Stimulated activated CD4-positive, alpha-beta T cell treated with anti-CD3 and anti-CD28 coated beads, Interleukin-2, amount 100 ng/mL, for 48 hours (primary cell): ENCODE data around the gene STON2.

ENCODE experiments used
- DNase-seq, 2 donors: peaks; one replicate each; pipeline ENCODE4 v3.0.0-alpha.2; 2020

STON2 gene

DNA sequence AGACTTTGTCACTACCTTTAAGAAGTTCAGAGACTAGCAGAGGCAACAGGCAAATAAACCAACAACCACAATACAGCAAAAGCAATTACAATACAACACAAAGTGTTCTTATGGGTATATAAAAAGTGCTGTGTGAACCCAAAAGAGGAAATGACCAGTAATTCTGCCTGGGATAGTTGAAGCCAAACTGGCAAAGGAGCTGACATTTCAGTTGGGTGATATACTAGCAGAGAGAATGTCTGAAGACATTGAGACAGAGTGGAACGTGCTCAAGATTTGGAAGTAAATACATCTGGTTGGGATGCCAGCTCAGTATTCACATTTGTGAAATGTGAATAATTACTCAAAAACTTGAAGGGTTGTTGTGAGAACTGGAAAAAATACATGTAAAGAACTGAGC is 98.8 kb downstream of the STON2 start:
- DNase-seq, result no peak

DNA sequence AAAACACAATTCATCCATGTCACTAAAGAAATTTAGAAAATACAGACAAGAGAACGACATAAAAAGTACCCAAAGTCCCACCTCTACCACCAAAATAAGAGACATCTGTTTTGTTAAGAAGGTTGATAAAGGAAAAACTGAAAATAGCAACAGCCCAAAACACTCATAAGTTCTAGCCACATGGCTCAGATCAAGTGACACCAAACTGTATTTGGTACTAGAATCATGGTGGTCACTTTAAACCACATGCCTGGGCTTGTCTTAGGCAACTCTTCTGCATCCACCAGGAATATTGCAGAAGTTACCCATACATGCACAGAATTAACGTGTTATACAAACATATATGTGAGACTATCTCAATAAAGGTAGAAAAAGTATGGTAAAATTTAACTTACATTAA is 101.2 kb downstream of the STON2 start:
- DNase-seq, result no peak

DNA sequence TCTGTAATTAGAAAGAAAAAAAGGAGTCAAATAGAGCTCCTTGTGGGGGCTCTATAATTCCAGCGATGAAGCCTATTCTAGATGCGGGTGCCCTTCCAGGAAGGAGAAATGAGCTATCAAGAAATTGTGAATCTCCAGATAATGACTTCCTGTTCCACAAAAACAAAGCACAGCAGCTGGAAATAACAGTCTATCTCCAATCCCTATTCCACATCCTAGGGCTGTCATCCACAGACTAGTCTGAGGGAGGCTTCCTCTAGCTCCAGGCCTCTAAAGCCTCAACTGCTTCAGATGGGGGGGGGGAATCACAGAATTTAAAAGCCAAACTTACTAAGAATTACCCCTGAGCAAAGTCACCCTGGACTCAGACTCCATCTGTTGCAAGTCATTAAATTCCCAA is 102.0 kb downstream of the STON2 start:
- no peak for DNase-seq

DNA sequence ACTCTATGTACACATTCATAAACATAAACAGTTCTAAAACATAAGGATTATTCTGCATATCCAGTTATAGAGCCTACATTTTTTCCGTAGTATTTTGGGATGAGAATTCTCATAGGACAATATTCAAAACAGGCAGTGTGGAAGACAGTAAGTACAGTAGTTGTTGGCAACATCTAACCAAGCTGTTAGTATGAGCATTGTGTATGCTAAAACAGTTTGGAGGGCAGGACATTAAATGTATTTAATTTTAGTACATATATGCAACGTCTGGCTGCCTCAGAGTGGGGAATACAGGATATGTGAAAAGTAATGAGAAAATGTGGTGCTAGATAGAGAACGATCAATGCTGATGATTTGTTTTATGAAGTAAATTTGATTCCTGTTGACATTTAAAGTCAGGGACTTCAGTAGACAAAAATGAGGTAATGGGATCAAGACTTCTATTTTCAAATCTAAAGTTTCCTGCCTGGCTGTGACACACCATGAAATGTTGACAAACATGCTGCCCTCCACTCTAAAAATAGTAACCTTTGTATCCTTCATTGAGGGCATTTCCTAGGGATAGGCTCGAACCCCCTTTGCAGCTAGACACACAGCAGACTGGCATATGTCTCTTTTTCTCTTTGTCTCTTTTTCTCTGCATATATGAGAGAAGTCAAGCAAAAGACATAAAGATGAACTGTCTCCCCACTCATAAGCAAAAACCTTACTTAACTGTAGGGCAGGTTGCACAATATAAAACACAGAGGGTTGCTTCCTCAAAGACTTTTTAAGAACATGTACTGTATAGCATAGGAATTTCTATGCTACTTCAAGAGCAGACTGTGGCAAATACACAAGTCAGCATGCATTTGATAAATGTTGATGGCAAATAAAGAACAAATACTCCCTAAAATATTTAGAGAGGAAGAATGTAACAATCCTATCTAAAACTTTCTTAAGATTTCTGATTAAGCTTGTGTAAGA is 103.9 kb downstream of the STON2 start:
- no peak for DNase-seq

DNA sequence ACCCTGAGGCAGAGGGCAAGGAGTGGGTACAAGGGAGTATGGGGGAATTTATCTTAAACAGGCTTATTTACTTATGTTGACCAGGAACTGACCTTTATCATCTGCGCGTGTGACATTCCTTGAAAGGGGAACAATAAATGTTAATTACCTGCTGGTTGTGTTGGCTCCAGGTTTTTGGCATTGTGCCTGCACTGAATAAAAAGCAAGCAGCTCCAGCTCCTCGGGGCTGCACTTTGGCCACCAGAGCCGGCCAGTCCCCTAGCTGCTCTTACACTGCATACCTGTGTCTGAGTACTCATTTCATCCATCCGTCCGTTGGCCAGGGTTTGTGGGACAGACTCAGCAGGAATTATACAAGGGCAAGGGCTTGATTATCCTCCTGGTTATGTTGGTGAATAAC is 110.6 kb downstream of the STON2 start:
- no peak for DNase-seq

DNA sequence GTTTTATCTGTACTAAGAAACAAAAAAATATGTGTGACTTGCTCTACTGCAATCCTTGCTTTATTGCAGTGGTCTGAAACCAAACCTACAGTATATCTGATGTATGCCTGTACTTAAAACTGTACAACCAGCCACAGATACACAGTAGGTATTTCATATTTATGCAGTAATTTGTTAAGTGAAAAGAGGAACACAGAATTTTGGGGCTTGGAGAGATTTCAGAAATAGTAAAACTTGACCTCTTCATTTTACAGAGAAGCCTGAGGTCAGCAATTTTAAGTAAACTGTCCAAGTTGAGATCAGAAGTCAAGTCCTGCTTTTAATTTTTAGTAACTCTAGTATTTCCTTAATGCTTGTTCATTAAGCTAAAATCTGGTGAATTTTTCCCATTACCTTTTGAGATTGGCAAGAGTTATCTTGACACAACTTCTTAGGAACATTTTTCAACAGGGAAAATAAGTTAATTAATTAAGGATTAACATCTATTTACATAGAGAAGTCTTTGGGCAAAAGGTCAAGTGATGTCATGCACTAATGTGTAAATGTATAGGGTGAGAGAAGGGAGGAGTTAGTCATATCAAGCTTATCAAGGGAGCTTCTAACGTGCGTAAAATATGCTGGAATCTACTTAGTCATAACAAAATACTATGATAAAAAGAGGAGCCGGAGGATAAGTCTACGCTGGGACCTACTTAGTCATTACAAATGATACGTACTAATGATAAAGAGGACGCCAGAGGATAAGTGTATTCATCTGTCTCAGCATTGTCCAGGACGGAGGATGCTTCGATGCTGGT is 113.4 kb downstream of the STON2 start:
- DNase-seq, result no peak

DNA sequence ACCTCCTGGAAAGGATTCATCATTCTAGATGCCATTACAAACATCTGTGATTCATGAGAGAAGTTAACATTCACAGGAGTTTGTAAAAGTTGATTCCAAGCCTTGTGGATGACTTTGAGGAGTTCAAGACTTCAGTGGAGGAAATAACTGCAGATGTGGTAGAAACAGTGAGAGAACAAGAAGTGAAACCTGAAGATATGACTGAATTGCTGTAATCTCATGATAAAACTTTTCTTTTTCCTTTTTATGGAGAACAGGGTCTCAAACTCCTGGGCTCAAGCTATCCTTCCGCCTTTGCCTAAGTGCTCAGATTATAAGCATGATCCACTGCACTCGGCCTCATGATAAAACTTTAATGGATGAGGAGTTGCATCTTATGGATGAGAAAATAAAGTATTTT is 114.9 kb downstream of the STON2 start:
- DNase-seq, result no peak

DNA sequence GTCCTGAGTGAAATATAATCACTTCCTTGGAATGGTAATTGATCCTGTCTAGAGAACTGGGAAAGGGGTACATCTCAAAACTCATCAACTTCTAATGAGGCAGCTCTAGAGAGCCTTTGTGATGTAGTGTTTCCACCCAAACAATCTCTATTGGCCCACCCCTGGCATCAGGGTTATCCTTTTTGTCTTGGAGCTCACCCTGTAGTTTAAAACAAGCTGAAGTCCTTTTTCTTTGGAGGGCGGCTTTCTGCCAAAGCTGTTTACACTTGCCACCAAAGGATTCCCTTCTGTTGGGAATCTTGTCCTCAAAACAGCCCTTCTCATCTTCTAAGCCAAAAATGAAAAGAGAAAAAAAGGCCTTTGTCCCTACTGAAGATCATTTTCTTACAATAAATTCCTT is 118.8 kb downstream of the STON2 start:
- DNase-seq, result no peak

DNA sequence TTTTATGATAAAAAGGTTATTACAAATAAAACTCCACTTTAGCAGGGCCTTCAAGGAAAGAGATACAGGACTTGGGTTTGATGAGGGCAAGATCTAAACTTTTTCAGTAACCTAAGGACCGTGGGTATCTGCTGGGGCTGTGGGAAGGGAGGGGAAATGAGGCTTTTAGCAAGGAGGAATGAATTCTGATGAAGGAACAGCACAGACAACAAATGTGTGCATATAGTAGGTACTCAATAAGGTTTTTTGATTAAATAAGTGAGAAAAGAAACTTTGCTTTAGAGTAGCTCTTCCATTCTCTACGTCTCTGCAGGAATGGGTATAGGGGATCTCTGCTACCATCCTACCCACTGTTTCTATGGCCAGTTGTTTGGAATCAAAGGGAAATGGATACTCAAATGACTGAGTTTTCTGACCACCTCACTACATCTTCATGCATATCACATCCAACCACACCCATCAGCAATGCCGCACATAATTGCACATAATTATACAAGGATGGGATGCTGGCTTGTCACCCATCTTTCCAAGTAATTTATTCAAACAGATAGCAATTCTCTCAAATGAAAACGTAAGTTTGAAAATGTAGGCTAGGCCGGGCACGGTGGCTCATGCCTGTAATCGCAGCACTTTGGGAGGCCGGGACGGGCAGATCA is 119.9 kb downstream of the STON2 start:
- no peak for DNase-seq

DNA sequence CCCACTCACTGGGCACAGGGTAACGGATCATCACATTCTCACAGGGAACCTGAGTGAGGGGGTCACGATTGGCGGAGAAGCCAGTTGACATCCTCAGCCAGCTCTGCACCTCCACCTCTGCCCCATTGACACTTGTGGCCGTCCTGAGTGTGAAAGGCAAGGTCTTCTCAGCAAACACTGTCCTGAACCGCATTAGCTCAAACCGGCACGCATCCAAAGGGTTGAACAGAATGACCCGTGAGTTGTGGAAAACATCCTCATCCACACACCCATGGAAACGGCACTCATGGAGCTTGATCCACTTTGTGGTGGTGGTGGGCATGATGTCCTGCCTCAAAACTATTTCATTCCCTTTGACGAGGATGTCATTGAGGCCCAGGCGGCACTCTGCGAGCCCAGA is 123.0 kb downstream of the STON2 start:
- no peak for DNase-seq

DNA sequence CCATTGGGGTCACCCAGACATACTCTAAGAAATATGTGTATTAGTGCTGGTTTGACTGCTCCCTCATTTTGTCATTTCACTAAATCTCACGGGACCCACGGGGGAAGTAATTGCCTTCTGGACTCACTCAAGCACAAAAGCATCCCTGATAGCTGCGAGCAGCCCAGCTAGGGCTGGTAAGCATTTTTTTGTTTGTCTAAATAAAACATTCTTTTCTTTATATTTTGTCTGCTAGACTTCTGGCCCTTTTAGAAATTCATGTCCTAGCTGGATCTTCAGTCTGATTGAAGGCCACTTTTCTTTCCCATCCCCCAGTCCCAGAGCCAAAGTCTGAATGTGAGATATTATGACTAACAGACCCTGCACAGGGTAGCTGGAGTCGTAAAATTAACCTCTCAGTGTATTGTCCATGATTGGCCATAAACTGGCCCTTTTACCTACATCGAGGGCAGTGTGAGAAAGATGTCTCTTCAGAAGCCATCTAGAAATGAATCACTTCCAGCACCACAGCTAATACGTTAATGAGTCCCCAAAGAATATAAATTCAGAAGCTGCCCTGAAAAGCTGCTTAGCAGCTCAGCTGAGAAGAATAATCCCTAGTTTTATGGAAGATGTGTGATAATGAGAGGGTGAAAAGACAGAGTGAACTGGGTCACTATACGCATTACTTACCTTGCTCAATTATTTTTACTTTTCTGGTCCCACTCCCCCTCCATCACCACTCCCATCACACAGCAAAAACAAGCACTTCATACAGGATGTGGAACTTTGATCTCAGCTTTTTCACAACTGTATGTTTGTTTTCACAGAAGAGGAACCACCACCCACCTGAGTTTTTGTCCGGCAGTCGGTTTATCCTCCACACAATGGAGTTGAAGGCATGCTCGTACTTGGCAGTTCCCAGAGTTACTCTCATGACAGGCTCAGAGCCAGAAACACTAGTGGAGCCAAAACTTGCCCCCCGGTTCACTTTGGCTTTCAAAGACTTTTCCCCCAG is 123.8 kb downstream of the STON2 start:
- DNase-seq, result no peak

DNA sequence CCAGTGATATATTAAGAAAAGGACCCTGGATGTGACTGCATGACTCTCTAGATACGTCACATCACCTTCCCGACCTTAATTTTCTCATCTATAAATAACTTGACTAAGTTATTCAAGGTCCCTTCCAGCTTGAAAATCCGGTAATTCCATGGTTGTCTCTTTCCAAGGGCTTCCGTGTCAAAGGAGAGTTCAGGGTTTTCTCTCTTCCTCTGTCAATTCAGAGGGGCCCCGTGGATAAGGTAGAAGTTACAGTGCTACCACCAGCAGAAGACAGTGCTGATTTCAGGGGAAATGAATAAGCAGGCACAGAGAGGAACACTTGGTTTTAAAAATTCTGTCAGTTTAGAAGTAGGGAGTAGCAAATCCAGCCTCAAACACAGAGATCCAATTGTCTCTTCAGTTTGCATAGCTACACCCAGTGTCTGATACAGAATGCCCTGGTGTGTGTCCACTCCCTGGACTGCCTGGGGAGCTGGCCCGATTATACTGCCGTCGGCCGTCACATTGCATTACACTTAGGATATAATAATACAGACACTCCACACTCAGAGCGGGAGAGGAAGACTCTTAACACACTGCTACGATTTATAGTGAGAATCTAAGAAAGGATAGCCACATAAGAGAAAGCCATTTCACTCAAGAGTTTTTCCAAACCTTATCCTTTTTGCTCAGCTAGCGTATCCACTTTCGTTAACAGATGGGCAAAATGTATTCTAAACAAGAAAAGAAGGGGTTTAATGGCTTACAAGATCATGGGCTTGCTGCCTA is 124.6 kb downstream of the STON2 start:
- DNase-seq, result no peak

DNA sequence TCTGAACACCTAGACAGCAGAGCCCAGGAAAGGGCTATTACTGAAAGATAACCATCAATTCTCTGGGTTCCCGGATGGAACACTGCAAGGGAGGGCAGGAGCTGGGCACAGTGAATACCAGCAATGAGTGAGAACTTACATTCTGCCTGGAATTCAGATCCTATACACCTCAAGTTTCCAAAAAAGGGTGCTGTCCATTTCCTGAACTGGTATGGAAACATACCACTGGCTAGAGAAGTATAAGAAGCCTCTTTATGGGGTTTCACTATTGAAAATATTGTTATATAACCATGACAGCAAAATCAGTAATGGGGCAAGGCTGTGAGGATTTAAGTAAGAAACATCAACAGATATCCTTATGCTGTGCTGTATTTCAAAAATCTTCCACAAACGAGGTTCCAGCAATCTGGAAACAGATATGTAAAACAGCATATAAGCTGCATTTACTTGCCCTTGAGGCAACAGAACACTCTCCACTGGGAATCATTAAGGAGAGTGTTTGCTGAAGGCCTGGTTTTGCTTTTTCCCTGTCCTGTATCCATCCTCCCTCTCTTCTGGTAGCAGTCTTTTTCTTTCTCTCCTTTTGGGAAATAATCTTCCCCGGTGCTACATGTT is 126.1 kb downstream of the STON2 start:
- DNase-seq, result no peak

DNA sequence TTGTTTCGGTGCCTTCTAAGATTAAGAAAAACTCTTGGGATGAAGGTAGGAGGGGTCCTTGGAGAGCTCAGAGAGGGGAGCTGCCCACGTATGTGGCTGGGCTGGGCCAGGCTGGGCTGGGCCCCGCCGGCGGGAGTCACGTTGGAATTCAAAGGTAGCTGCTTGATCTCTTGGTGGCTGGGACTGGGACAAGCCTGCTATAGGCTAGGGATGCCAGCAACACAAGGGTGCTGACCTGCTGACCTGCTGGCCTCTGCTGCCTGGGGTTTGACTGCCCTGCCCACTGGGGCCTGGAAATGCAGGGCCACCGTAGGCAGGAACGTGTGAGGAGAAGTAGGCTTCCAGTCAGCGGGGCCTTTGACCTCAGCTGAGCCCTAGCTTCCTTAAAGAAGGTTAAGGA is 126.6 kb downstream of the STON2 start:
- DNase-seq, result no peak

DNA sequence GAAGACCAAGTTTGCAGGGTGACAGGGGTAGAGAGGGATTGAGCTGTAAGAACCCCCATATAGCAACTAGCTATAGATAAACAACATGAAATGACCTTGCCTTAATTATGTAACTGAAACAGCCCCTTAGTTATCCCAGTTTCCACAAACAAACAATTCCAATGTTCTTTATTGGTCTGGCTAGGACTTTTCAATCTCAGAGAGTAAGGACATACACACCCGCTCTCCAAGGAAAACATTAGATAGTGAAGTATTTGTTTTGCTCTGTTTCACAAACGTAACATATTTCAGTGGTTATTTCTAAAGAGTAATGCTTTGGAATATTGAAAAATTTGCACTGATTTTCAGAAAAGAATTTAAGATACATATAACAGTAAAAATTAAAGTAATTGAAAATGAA is 127.8 kb downstream of the STON2 start:
- no peak for DNase-seq

DNA sequence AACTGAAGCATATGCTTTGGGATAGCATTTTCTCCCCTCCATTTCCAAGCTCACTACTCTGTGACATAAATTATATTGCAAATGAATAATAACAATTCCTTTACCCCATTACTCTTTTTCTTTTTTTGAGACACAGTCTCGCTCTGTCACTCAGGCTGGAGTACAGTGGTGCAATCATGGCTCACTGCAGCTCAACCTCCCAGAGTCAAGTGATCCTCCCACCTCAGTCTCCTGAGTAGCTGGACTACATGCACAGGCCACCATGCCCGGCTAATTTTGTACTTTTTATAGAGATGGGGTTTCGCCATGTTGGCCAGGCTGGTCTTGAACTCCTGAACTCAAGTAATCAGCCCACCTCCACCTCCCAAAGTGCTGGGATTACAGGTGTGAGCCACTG is 130.1 kb downstream of the STON2 start:
- DNase-seq, result no peak

DNA sequence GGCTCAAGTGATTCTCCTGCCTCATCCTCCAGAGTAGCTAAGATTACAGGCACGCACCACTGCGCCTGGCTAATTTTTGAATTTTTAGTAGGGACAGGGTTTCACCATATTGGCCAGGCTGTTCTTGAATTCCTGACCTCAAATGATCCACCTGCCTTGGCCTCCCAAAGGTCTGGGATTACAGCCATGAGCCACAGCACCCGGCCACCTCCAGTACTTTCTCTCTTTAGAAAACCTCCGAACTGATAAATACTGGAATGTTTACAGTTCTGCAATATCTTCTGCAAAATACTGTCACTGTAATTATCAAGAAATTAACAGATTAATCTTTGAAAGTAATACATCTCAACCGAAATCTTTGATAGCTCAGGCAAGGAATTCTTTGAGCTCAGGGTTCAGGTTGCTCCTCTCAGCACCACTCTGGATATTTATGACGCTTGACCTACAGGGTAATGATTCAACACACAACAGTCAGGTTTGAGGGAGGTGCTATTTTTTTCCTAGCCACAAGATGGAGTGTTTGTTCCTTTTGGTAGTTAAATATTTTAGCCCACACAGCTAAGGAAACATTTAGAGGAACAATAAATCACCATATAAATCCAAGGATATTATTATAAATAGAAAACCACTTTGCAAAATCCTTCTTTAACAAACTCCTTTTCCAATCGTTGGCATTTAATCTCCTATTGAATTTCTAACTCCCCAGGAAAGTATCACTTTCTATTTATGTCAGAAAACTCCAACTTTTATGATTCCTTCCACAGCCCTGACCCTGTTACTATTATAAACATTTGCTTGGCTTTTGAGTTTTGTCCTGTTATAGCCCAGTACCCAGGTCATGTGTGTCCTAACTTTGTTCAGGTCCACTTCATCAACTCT is 130.8 kb downstream of the STON2 start:
- DNase-seq, result peak in 1 of 2 donors; percentile 7

DNA sequence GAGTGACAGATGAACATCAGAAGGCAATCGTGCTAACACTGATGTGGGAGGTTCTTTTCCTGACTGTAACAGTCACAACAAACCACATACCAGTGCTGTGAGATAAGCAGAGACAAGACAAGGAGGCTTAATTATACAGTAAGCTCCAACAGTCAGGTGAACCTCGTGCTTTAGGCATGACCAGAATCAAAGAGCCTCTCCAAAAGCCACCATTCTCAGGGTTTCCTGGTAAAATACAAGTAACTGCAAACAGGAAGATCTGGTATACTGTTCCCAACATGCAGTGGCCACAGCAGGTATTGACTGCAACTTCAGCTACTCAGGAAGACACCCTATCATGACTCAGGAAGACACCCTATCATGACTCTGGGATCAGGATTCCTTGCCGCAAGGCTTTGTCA is 132.1 kb downstream of the STON2 start:
- no peak for DNase-seq

DNA sequence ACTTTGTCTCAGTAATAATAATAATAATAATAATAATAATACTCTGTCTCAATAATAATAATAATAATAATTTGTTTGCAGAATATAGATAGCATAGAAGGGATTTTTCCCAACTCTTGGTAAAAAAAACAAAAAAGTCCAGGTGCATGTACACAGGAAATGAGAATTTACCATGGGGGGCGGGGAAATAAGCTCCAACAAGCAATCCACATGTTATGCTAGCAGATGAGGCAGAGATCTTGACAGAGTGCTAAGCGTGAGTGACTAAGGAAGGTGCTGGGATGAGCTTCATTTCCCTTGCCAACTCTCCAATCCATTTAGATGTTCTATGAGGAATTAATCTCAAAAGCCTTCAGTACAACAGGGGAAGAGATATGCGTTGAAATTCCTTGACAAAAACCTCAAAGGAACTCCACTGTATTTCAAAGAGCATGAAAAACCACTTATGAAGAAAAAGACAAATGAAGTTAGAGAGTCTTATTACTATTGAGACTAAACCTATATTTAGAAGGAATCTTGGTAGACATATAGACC is 134.4 kb downstream of the STON2 start:
- DNase-seq, result no peak

DNA sequence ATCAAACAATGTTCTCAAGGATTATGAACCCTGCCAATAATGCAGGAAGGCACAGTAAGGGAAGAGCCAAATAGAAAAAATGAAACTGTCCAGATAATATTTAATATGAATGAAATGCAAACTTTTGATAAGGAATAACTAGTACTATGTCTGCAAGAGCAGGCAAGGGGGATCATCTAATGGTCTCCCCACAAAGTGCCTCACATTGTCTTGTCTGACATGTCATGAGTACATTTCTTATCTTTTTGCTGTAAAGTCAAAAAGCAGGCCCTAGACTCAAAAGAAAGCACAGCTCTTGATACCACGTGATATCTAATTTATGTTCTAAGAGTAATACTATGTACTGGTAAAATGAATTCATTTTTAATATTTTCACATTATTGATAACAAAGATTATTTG is 135.5 kb downstream of the STON2 start:
- DNase-seq, result no peak
